OCI-LY3 (cell line): ENCODE data around the gene TRNP1.

Experiments used
- H2AFZ ChIP-seq: fragments of 200-600, 300-600 bp; shearing (Covaris generic); 2 replicates; pipeline ENCODE4 v1.6.0; 2014; ENCODE audit warnings: antibody characterized with exemption, low read depth, low read length
- H3K27ac ChIP-seq: fragments of 200-600, 300-600 bp; sonication (generic); 2 replicates; pipeline ENCODE4 v1.5.1; 2014; ENCODE audit warnings: mild to moderate bottlenecking, low read length, moderate library complexity, mixed read lengths
- H3K27me3 ChIP-seq: fragments of 200-600, 300-600 bp; sonication (generic); 2 replicates; pipeline ENCODE4 v1.6.1; 2014; ENCODE audit warnings: low read depth, low read length, mixed read lengths
- H3K36me3 ChIP-seq: fragments of 200-600, 300-600 bp; sonication (generic); replicated peaks from 2 replicates; pipeline ENCODE3; 2014; ENCODE audit warnings: low read depth, low read length, mixed read lengths
- H3K4me1 ChIP-seq: fragments of 300-600, 200-600 bp; sonication (generic); 2 replicates; pipeline ENCODE4 v1.6.1; 2014; ENCODE audit warnings: low read length, mixed read lengths
- H3K4me2 ChIP-seq: fragments of 200-600, 300-600 bp; sonication (generic); 2 replicates; pipeline ENCODE4 v1.6.1; 2014; ENCODE audit warnings: low read length, mixed read lengths
- H3K4me3 ChIP-seq: fragments of 300-600, 200-600 bp; sonication (generic); 2 replicates; pipeline ENCODE4 v1.5.1; 2014; ENCODE audit warnings: antibody characterized with exemption, mild to moderate bottlenecking, low read length, moderate library complexity
- H3K79me2 ChIP-seq: fragments of 300-600, 200-600 bp; shearing (Covaris generic); 2 replicates; pipeline ENCODE4 v1.6.1; 2014; ENCODE audit warnings: mild to moderate bottlenecking, low read length, mixed read lengths
- H3K9ac ChIP-seq: fragments of 300-600, 200-600 bp; shearing (Covaris generic); 2 replicates; pipeline ENCODE4 v1.6.0; 2014; ENCODE audit warnings: mild to moderate bottlenecking, low read length, moderate library complexity
- H3K9me3 ChIP-seq: fragments of 200-600, 300-600 bp; shearing (Covaris generic); 2 replicates; pipeline ENCODE4 v1.6.1; 2014; ENCODE audit warnings: low read length, mixed read lengths; ENCODE audit not compliant: insufficient read depth
- H4K20me1 ChIP-seq: fragments of 200-600, 300-600 bp; sonication (generic); 2 replicates; pipeline ENCODE4 v1.6.1; 2016; ENCODE audit warnings: low read length, mixed read lengths; ENCODE audit not compliant: insufficient read depth
- CTCF ChIP-seq: fragments of 200-600, 300-600 bp; sonication (generic); IDR thresholded peaks from 2 replicates; pipeline ENCODE4 v1.5.1; 2014; ENCODE audit warnings: antibody characterized with exemption, low read length, low read depth
- EZH2phosphoT487 ChIP-seq: fragments of 200-600 bp; shearing (Covaris generic); IDR thresholded peaks from 2 replicates; pipeline ENCODE4 v1.6.1; 2018; ENCODE audit warnings: antibody characterized with exemption, mixed run types, low read depth

The TRNP1 gene

DNA sequence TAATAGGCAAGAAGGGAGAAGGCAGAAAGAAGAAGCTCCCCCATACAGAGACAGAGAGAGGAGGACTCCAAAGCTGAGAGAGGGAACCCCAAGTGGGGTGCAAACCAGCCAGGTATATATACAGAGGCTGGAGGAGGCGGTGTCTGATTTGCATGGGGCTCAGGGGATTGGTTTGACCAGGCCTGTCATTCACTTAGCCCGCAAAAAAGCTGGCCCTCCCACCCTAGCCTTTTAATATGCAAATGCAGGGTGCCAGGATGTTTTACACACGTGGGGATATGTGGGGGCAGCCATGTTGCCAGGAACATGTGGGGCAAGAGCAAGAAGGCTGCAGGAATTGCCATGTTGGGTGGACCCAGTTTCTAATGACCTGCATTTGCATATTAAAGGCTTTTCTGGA is 56.1 kb downstream of the TRNP1 start:
- no peaks in the 10 kb centered on the region for H3K9me3 ChIP-seq
- H3K4me2 ChIP-seq: no peak overlapping the region
- TF ChIP-seq EZH2phosphoT487 (no peak), CTCF (no peak)
- H3K4me3 ChIP-seq: no peak overlapping the region
- no peaks in the 10 kb centered on the region for H3K36me3 ChIP-seq
- H2AFZ ChIP-seq: no peak overlapping the region
- no peak overlapping the region for H3K27ac ChIP-seq
- H3K27me3 ChIP-seq: no peaks in the 10 kb centered on the region
- no peak overlapping the region for H3K9ac ChIP-seq
- H4K20me1 ChIP-seq: no peaks in the 10 kb centered on the region
- H3K4me1 ChIP-seq: peaks cover 5% of the 10 kb centered on the region
- no peaks in the 10 kb centered on the region for H3K79me2 ChIP-seq
